Measurements from ENCODE around the gene FMR1. TPM values are rescaled to one million over a fixed set of nuclear protein-coding genes. Genes with fewer than 3 reads are reported as not detected.
A peak's percentile ranks its signal among the peaks of the same experiment; 100 is the strongest.

The FMR1 gene
- polyA plus RNA-seq, 2 of the 4 experiments (the other 2 are of a cell fraction), result 32.6 to 38.8 TPM

- no peaks in the 10 kb centered on the region for H3K9me3 ChIP-seq
- no peaks in the 10 kb centered on the region for H3K4me1 ChIP-seq
- ChIA-PET CTCF (no interaction called here), POLR2A (no interaction called here)
- 7% methylated on average over 7 of the region's 7 CpGs for WGBS (ENCODE audit: missing lambda C conversion rate)
- no peak overlapping the region for H3K27ac ChIP-seq
- FAIRE-seq, result peak; percentile 56
- ATAC-seq, result no peak
- TF ChIP-seq HOXA7 (CRISPR knock-in tag; IDR thresholded peaks at IDR 0.05), result no peak
- TF ChIP-seq MAFK (IDR thresholded peaks at IDR 0.05; ENCODE audit: partially characterized antibody), result peak; percentile 48
- no peak overlapping the region for H3K4me3 ChIP-seq
- no peak for DNase-seq (ENCODE audit: low read depth in 1 of 2, low spot score in 1 of 2)
- H3K4me2 ChIP-seq, result no peak overlapping the region
These were observed 35.7 kb upstream of the FMR1 start for GRCh38 chrX:147875866-147876596.

GRCh38 chrX:147876849-147877646, 34.7 kb upstream of the FMR1 start:
- Histone ChIP-seq H3K9me3 (no peaks in the 10 kb centered on the region), H3K27ac (no peak overlapping the region), H3K4me2 (no peak overlapping the region), H3K4me1 (no peaks in the 10 kb centered on the region), H3K4me3 (no peak overlapping the region)
- TF ChIP-seq REST (IDR thresholded peaks at IDR 0.05) (no peak), KDM5A (IDR thresholded peaks at IDR 0.05) (no peak), HMGXB4 (CRISPR knock-in tag; IDR thresholded peaks at IDR 0.05; ENCODE audit: borderline replicate concordance) (no peak), USF2 (IDR thresholded peaks at IDR 0.05) (no peak), PBX3 (IDR thresholded peaks at IDR 0.05) (no peak), CBX2 (IDR thresholded peaks at IDR 0.05; ENCODE audit: borderline replicate concordance, low read depth) (no peak), EP300 (IDR thresholded peaks at IDR 0.05) (no peak), HOXA7 (CRISPR knock-in tag; IDR thresholded peaks at IDR 0.05) (no peak), ESRRA (IDR thresholded peaks at IDR 0.05; ENCODE audit: borderline replicate concordance, low read length) (no peak), JUNB (IDR thresholded peaks at IDR 0.05) (no peak), POLR2A (IDR thresholded peaks at IDR 0.05; ENCODE audit: low read length) (no peak), JUN (IDR thresholded peaks at IDR 0.05) (no peak), E2F6 (IDR thresholded peaks at IDR 0.05; ENCODE audit: borderline replicate concordance, low read depth) (no peak), RCOR1 (IDR thresholded peaks at IDR 0.05; ENCODE audit: low read depth, low read length) (no peak), ZFP36 (IDR thresholded peaks at IDR 0.05; ENCODE audit: borderline replicate concordance, partially characterized antibody) (no peak), FOSL2 (IDR thresholded peaks at IDR 0.05) (no peak), FOSL2 (CRISPR knock-in tag; IDR thresholded peaks at IDR 0.05) (no peak), ELK1 (IDR thresholded peaks at IDR 0.05; ENCODE audit: low read depth, low read length) (no peak)
- DNase-seq (ENCODE audit: low read depth in 1 of 2, low spot score in 1 of 2) (no peak), ATAC-seq (no peak), FAIRE-seq (peak; percentile 28)
- POLR2A ChIA-PET, result no interaction called here
- 18% methylated on average over 4 of the region's 4 CpGs for WGBS (ENCODE audit: missing lambda C conversion rate)
- CTCF ChIA-PET, result no interaction called here

Data from A549 (cell line).